ENCODE measurements around the gene CD177.
"Not testable (repeated sequence)": the region's sequence is repeated elsewhere in the genome, so short reads cannot be mapped to it uniquely, and the experiment has no call there.

CD177 gene

GRCh38 chr19:43332058-43332922 lies 21.2 kb upstream of the CD177 start:
- no peak for TF ChIP-seq CTCF (conservative IDR thresholded peaks at IDR 0.05; ENCODE audit: low read depth, low read length)
- no peak overlapping the region for H3K4me3 ChIP-seq (ENCODE audit: low read length)
- no peak for DNase-seq (ENCODE audit: low read depth)

GRCh38 chr19:43336508-43336907 lies 17.0 kb upstream of the CD177 start:
- H3K4me3 ChIP-seq (ENCODE audit: low read length); DNase-seq (ENCODE audit: low read depth): not testable (repeated sequence)

GRCh38 chr19:43337737-43338136 lies 15.7 kb upstream of the CD177 start:
- no peak for TF ChIP-seq CTCF (conservative IDR thresholded peaks at IDR 0.05; ENCODE audit: low read depth, low read length)
- no peak for DNase-seq (ENCODE audit: low read depth)
- H3K4me3 ChIP-seq (ENCODE audit: low read length): no peak overlapping the region

- DNase-seq (ENCODE audit: low read depth): no peak
- H3K4me3 ChIP-seq (ENCODE audit: low read length): no peak overlapping the region
- no peak for TF ChIP-seq CTCF (conservative IDR thresholded peaks at IDR 0.05; ENCODE audit: low read depth, low read length)
These were observed 15.0 kb upstream of the CD177 start for GRCh38 chr19:43338530-43338929.

GRCh38 chr19:43339243-43339930 lies 14.1 kb upstream of the CD177 start:
- not testable (repeated sequence) for H3K4me3 ChIP-seq (ENCODE audit: low read length); DNase-seq (ENCODE audit: low read depth)

- not testable (repeated sequence) for H3K4me3 ChIP-seq (ENCODE audit: low read length); DNase-seq (ENCODE audit: low read depth)
These were observed 13.4 kb upstream of the CD177 start for GRCh38 chr19:43340101-43340500.

GRCh38 chr19:43341098-43341497 lies 12.4 kb upstream of the CD177 start:
- H3K4me3 ChIP-seq (ENCODE audit: low read length); DNase-seq (ENCODE audit: low read depth): not testable (repeated sequence)

GRCh38 chr19:43342104-43342503 lies 11.4 kb upstream of the CD177 start:
- not testable (repeated sequence) for H3K4me3 ChIP-seq (ENCODE audit: low read length)
- peak; percentile 35 for DNase-seq (ENCODE audit: low read depth)

GRCh38 chr19:43344347-43344925 lies 9.1 kb upstream of the CD177 start:
- H3K4me3 ChIP-seq (ENCODE audit: low read length); DNase-seq (ENCODE audit: low read depth): not testable (repeated sequence)

- not testable (repeated sequence) for DNase-seq (ENCODE audit: low read depth); H3K4me3 ChIP-seq (ENCODE audit: low read length)
These were observed 3.7 kb upstream of the CD177 start for GRCh38 chr19:43349813-43350212.
